ENCODE measurements around the gene STXBP5. TPM values are rescaled to one million over a fixed set of nuclear protein-coding genes. Genes with fewer than 3 reads are reported as not detected.

The STXBP5 gene
- total RNA-seq, 1 donor, result 144 TPM

DNA sequence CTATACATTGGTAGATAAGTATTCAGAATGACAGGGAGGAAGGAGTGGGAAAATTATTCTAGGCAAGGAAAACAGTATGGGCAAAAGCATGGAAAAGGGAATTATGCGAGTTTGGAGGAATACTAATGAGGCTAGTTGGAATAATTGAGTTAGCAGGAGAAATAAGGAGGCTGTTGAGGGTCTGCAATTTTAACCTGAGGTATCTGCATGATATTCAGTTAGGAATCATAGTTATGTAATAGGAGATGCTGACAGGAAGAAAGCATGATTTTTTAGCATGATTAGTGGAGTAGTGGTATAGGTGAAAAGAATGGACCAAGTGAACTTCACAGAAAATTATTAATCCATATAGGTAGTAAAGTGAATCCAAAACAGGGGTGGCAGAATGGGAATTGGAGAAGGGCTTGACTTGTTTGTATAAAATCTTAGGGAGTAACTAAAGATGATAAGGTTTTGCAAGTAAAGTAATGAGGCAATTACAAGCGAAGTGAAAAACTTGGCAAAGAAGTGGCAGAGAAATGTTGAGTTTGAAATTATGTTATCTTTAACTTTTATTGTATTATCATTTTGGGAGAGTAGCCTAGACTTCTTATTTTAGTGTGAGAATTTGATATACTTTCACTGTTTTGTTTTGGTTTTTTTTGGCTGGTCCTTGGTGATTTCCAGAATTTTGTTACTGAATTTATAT is 5.7 kb downstream of the STXBP5 start:
- Histone ChIP-seq H3K36me3 (ENCODE audit: insufficient read depth, low read length) (peaks cover 9% of the 10 kb centered on the region), H3K4me3 (ENCODE audit: insufficient read depth, low read length) (no peak overlapping the region), H3K4me1 (ENCODE audit: insufficient read depth, low read length) (peaks cover 34% of the 10 kb centered on the region), H3K27me3 (ENCODE audit: insufficient read depth, low read length) (no peaks in the 10 kb centered on the region), H2AFZ (ENCODE audit: low read length) (no peak overlapping the region), H3K27ac (ENCODE audit: low read depth, low read length) (peak overlapping the region; percentile 15), H4K20me1 (ENCODE audit: insufficient read depth, low read length) (peaks cover 9% of the 10 kb centered on the region), H3K9me3 (ENCODE audit: low read depth, low read length) (no peaks in the 10 kb centered on the region), H3K4me2 (ENCODE audit: insufficient read depth, low read length) (no peak overlapping the region), H3K79me2 (ENCODE audit: insufficient read depth, low read length) (peaks cover 99% of the 10 kb centered on the region)
- TF ChIP-seq CTCF (IDR thresholded peaks at IDR 0.05; ENCODE audit: extremely low read depth, low read depth, low read length), result no peak
- no peak for DNase-seq (ENCODE audit: insufficient read length, low spot score, missing footprints)

GRCh38 chr6:147211349-147211748 is 7.1 kb downstream of the STXBP5 start:
- no peak overlapping the region for H2AFZ ChIP-seq (ENCODE audit: low read length)
- H3K27me3 ChIP-seq (ENCODE audit: insufficient read depth, low read length), result no peaks in the 10 kb centered on the region
- no peak overlapping the region for H3K4me3 ChIP-seq (ENCODE audit: insufficient read depth, low read length)
- H4K20me1 ChIP-seq (ENCODE audit: insufficient read depth, low read length), result no peaks in the 10 kb centered on the region
- no peak overlapping the region for H3K4me2 ChIP-seq (ENCODE audit: insufficient read depth, low read length)
- peaks cover 34% of the 10 kb centered on the region for H3K4me1 ChIP-seq (ENCODE audit: insufficient read depth, low read length)
- H3K36me3 ChIP-seq (ENCODE audit: insufficient read depth, low read length), result peaks cover 19% of the 10 kb centered on the region
- no peaks in the 10 kb centered on the region for H3K9me3 ChIP-seq (ENCODE audit: low read depth, low read length)
- TF ChIP-seq CTCF (IDR thresholded peaks at IDR 0.05; ENCODE audit: extremely low read depth, low read depth, low read length), result no peak
- H3K79me2 ChIP-seq (ENCODE audit: insufficient read depth, low read length), result peaks cover 98% of the 10 kb centered on the region
- H3K27ac ChIP-seq (ENCODE audit: low read depth, low read length), result no peak overlapping the region
- no peak for DNase-seq (ENCODE audit: insufficient read length, low spot score, missing footprints)

GRCh38 chr6:147211831-147212230 is 7.6 kb downstream of the STXBP5 start:
- no peaks in the 10 kb centered on the region for H4K20me1 ChIP-seq (ENCODE audit: insufficient read depth, low read length)
- no peak for TF ChIP-seq CTCF (IDR thresholded peaks at IDR 0.05; ENCODE audit: extremely low read depth, low read depth, low read length)
- H3K4me1 ChIP-seq (ENCODE audit: insufficient read depth, low read length), result peaks cover 34% of the 10 kb centered on the region
- H3K27me3 ChIP-seq (ENCODE audit: insufficient read depth, low read length), result no peaks in the 10 kb centered on the region
- no peak for DNase-seq (ENCODE audit: insufficient read length, low spot score, missing footprints)
- H3K4me2 ChIP-seq (ENCODE audit: insufficient read depth, low read length), result peak overlapping the region; percentile 12
- H3K36me3 ChIP-seq (ENCODE audit: insufficient read depth, low read length), result peaks cover 19% of the 10 kb centered on the region
- no peak overlapping the region for H3K27ac ChIP-seq (ENCODE audit: low read depth, low read length)
- no peak overlapping the region for H2AFZ ChIP-seq (ENCODE audit: low read length)
- peaks cover 98% of the 10 kb centered on the region for H3K79me2 ChIP-seq (ENCODE audit: insufficient read depth, low read length)
- no peak overlapping the region for H3K4me3 ChIP-seq (ENCODE audit: insufficient read depth, low read length)
- H3K9me3 ChIP-seq (ENCODE audit: low read depth, low read length), result no peaks in the 10 kb centered on the region

DNA sequence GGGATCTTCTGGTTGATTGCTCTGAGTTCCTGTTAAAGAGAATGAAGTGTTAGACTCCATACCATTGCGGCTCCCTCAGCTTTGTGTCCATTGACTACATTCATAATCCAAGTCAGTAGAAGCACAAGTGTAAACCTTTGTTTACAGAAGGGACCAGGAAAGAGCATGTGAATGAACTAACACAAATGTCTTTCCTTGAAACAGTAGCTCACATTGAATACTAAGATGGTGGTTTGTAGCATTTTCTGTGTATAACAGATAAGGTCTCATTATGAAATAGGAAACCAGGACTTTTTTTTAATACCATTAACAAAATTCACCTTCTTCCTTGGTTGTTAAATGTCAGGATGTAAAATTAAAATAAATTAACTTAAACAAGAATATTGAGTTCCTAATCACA is 8.4 kb downstream of the STXBP5 start:
- Histone ChIP-seq H2AFZ (ENCODE audit: low read length) (no peak overlapping the region), H3K79me2 (ENCODE audit: insufficient read depth, low read length) (peaks cover 98% of the 10 kb centered on the region), H3K9me3 (ENCODE audit: low read depth, low read length) (no peaks in the 10 kb centered on the region), H4K20me1 (ENCODE audit: insufficient read depth, low read length) (no peaks in the 10 kb centered on the region), H3K36me3 (ENCODE audit: insufficient read depth, low read length) (peaks cover 19% of the 10 kb centered on the region), H3K27ac (ENCODE audit: low read depth, low read length) (no peak overlapping the region), H3K4me1 (ENCODE audit: insufficient read depth, low read length) (peaks cover 30% of the 10 kb centered on the region), H3K4me3 (ENCODE audit: insufficient read depth, low read length) (no peak overlapping the region), H3K27me3 (ENCODE audit: insufficient read depth, low read length) (no peaks in the 10 kb centered on the region), H3K4me2 (ENCODE audit: insufficient read depth, low read length) (no peak overlapping the region)
- no peak for TF ChIP-seq CTCF (IDR thresholded peaks at IDR 0.05; ENCODE audit: extremely low read depth, low read depth, low read length)
- DNase-seq (ENCODE audit: insufficient read length, low spot score, missing footprints), result no peak

Measured in osteoblast (primary cell).